ENCODE results near the gene TBC1D32.

GRCh38 chr6:121347484-121347883 lies 13.2 kb upstream of the TBC1D32 start:
- no peak for TF ChIP-seq CTCF (conservative IDR thresholded peaks at IDR 0.05 in 1 of 2, IDR thresholded peaks at IDR 0.05 in 1 of 2; ENCODE audit: extremely low read depth in 1 of 2, insufficient read depth in 1 of 2, low read depth in 1 of 2, low read length in 2 of 2)
- no peak for TF ChIP-seq EZH2 (IDR thresholded peaks at IDR 0.05; ENCODE audit: borderline replicate concordance, low read length)
